GM19438 (cell line): ENCODE measurements around the gene GIT1.

Experiments
- ATAC-seq: cut with Tn5 transposase; IDR thresholded peaks from one replicate; pipeline ENCODE4 v1.9.1; 2021; ENCODE audit warnings: low read depth; ENCODE audit not compliant: unreplicated experiment

The GIT1 gene

GRCh38 chr17:29581583-29582253 is 7.7 kb downstream of the GIT1 start:
- no peak for ATAC-seq

DNA sequence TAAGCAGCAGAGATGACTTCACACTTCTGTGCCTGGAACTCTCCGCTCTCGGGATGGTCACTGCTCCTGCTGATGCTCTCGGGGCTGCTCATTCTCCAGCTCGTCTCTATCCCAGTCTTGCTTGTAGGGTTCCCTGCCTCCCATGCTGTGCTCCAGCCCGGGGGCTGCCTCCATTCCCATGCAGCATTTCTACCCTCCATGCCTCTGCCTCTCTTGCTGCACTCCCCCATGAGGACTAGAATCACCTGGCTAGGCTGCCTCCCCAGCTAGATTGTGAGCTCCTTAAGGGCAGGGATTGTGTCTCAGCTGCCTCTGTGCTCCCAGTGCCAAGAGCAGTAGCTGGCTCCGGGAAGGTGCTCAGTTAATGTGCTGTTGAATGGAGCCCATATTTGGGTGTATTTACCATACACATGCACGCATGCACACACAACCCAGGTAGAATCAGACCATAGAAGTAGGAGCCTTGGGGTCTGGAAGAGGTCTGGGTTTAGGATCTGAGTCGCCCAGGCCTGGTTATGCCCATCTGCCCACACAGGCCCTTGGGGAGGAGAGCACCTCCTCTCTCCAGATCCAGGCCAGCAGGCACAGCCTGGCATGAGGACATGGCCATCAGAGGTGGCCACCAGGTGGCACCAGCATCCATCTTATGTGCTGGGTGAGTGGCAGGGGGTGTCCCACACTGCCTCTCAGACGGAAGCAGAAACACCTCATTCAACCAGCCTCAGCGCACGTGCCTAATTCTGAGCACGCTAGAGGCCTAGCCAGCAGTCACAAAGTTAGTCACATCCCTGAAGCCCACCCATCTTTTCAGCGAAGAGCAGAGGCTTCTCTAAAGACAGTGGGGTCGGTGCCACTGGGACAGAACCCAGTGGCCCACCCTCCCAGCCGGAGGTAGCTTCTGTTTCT is 9.3 kb downstream of the GIT1 start:
- ATAC-seq = no peak

GRCh38 chr17:29578626-29579485 is 10.6 kb downstream of the GIT1 start:
- no peak for ATAC-seq

GRCh38 chr17:29577385-29578211 is 11.8 kb downstream of the GIT1 start:
- no peak for ATAC-seq

DNA sequence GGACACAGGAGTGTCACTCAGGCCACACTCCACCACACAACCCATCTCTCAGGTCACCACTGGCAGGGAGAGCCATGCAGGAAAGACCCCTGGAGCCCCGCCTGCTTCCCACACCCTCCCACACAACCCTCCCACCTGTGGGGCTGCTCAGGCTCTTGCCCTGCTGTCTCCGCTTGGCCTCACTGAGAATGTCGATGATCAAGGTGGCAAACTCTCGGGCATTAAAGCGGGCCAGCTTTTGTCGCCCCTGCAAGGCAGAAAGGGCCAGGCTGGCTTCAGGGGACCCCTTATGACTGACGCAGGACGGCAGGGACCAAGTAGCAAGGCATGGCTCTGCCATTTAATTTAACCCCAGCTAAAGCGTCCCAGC is 12.5 kb downstream of the GIT1 start:
- no peak for ATAC-seq

DNA sequence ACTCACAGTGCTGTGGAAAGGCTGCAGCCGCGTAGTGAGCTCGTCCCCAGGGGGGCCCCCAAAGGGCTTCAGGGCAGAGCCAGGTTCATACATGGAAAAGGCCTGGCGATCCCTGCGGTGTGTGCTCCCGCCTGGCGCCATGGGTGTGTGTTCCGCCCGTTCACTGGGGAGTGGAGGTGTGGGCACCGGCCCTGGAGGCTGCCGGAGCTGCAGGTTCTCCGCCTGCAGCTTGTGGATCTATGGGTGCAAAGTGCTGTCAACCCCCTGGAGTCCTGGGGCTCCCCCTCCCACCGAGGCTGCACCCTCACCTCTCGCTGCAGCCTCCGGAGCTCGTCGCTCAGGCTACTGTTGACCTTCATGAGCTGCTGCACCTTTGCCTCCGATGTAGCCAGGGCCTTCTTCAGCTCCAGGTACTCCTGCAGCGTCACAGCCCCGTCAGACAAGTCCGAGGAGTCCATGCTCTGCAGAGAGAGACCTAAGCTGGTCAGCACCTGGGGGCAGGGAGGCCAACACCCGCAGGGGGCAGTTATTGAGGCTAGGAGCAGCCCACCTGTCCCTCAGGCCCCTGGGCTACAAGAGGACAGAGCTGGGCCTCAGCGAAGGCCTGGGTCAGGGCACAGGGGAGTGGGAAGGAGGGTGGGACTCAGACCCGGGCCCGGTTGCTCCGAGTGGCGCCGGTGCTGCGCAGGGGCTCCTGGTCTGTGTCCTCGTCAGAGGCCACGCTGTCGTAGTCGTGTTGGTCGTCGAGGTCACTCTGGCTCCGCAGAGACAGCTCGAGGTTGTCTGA is 13.0 kb downstream of the GIT1 start:
- ATAC-seq = no peak

DNA sequence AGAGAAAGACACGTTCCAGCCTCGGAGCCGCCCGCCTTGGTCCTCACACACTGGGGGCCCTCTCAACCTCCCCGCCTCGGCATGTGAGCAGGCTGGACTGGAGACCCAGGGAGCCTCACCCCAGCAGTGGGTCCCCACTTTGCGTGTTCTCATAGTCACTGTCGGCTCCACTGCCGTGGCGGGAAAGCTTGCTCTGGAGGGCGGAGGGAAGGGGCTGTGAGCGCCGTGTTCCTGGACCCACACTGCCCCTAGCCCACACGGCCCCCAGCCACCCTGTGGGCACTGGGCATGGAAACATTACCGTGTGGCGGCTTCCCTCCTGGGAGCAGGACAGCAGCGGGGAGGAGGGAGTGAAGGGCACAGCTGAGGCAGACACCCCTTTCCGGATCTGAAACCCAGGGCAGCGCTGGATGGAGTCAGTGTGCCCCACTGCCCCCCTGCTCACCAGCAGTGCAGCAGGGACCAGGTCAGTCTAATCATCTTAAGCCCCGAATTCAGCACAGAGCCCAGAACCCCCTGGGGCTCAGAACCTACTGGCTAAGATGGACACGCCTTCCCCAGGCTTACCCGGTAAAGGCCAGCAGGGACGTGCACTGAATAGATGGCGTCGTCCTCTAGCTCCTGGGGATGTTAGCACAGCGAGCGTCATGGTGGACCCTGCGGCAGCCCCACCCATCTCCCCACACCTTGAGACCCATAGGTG is 13.8 kb downstream of the GIT1 start:
- no peak for ATAC-seq

GRCh38 chr17:29574732-29575510 is 14.5 kb downstream of the GIT1 start:
- ATAC-seq = no peak

DNA sequence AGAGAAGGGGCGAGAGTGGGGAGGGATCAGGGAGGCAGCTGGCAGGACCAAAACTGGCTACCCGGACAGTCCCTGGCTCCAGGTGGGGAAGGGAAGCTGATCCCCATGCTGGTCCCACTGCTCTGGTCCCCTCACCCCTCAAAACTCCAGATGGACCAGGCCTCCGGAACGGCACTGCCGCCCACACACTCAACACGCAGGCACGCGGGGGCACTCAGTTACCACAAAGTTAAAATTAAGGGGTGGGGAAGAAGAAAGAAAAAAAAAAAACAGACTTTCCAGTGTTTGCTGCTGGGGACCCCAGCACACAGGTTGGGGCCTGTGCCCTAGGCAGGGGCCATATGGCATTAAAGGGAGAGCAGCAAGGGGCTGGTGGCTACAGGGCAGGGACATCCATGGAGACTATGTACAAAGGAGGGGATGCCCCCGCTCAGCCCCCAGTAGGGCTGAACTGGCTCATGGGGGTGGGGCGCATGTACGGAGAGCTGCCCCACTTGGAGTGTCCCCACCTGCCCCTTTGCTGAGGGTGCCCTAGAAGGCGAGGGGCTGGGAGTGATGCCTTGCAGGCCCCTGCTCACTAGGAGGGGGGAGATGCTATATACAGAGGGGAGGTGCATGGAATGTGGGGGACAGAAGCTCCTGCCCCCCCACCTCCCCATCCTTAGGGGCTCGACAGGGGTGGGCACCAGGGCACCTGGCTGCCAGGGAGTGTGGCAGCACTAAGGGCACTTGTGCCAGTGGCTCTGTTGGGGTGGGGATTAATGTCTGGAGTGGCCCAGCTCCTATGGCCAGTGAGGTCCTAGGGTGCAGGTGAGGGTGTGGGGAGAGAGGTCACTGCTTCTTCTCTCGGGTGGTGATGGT is 15.3 kb downstream of the GIT1 start:
- no peak for ATAC-seq

GRCh38 chr17:29573558-29573869 is 15.9 kb downstream of the GIT1 start:
- ATAC-seq = no peak

GRCh38 chr17:29572691-29573557 is 16.5 kb downstream of the GIT1 start:
- ATAC-seq = no peak

DNA sequence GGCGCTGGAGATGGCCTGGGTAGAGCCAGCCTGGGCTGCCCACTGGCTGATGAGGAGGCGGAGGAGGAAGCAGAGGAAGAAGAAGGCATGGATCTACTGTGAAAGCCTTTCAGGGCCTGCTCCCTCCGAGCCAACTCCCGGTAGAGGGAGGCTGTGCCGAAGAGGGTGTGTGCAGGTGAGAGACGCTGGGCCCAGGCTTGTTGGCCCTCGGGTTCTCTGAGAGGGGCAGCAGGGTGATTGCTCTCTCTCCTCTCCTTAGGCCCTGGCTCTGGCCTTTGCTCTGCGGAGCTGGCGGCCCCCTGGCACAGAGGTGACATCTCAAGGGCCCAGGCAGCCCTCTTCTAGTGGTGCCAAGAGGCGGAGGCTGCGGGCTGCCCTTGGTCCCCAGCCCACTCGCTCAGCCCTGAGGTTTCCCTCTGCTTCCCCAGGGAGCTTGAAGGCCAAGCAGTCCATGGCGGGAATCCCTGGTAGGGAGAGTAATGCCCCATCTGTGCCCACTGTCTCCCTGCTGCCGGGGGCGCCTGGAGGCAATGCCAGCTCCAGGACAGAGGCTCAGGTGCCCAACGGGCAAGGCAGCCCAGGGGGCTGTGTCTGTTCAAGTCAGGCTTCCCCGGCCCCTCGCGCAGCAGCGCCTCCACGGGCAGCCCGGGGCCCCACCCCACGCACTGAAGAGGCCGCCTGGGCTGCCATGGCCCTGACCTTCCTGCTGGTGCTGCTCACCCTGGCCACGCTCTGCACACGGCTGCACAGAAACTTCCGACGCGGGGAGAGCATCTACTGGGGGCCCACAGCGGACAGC is 17.4 kb downstream of the GIT1 start:
- no peak for ATAC-seq

- no peak for ATAC-seq
Measured at GRCh38 chr17:29571486-29571882, 18.0 kb downstream of the GIT1 start.

GRCh38 chr17:29570521-29570920 is 18.9 kb downstream of the GIT1 start:
- no peak for ATAC-seq

GRCh38 chr17:29569245-29569950 is 20.1 kb downstream of the GIT1 start:
- ATAC-seq = no peak
